HG02840 (cell line): ENCODE data around the gene PTPRC.

Source experiments
- ATAC-seq: cut with Tn5 transposase; IDR thresholded peaks from one replicate; pipeline ENCODE4 v1.9.1; 2021; ENCODE audit warnings: mild to moderate bottlenecking, moderate library complexity, moderate number of reproducible peaks; ENCODE audit not compliant: unreplicated experiment, low FRiP score

PTPRC gene

GRCh38 chr1:198794498-198794897 lies 155.7 kb downstream of the PTPRC start:
- ATAC-seq, result no peak

- no peak for ATAC-seq
Observed at GRCh38 chr1:198797656-198798055, 158.8 kb downstream of the PTPRC start.

GRCh38 chr1:198798923-198799386 lies 160.1 kb downstream of the PTPRC start:
- ATAC-seq, result peak; percentile 63

- no peak for ATAC-seq
Observed at GRCh38 chr1:198805498-198806151, 166.8 kb downstream of the PTPRC start.

GRCh38 chr1:198806861-198807260 lies 168.0 kb downstream of the PTPRC start:
- ATAC-seq, result no peak
